PC-3 (cell line): ENCODE measurements around the gene POLR3G. TPM values are rescaled to one million over a fixed set of nuclear protein-coding genes. Genes with fewer than 3 reads are reported as not detected.

ENCODE experiments used
- ATAC-seq: fragments of 200-7000 bp; cut with Tn5 transposase; 2 replicates; pipeline ENCODE4 v1.9.1; 2020; ENCODE audit warnings: mild to moderate bottlenecking, moderate library complexity
- Bru-seq: library from RNA; stranded (reverse); fragments of 400-500 nt; gene quantifications from one replicate; lab custom pipeline; 2021; lab: Mats Ljungman, UMichigan
- BruChase-seq, 2 experiments: library from RNA; stranded (reverse); fragments of 400-500 nt; gene quantifications; one replicate each; lab custom pipeline; 2021; lab: Mats Ljungman, UMichigan
- BruUV-seq: library from RNA; stranded (reverse); fragments of 400-500 nt; replicated peaks from 2 replicates; lab custom pipeline; 2021; lab: Mats Ljungman, UMichigan
- CTCF ChIA-PET: fragments of 300-600 bp; sonication (Branson Sonifier 250); formaldehyde crosslinking; loops from one replicate; lab custom pipeline; 2022; ENCODE audit warnings: antibody characterized with exemption; lab: Charles Lee
- POLR2A ChIA-PET: fragments of 300-600 bp; sonication (Branson Sonifier 250); formaldehyde crosslinking; loops from one replicate; lab custom pipeline; 2022; ENCODE audit warnings: antibody characterized with exemption; ENCODE audit not compliant: unreplicated experiment; lab: Charles Lee
- DNase-seq: peaks from one replicate; pipeline ENCODE4 v3.0.0-alpha.2; 2015
- H2AFZ ChIP-seq: fragments of 300-600 bp; sonication (generic); 2 replicates; pipeline ENCODE4 v1.6.0; 2016; ENCODE audit warnings: antibody characterized with exemption, low read length
- H3F3A ChIP-seq: fragments of 300-600 bp; sonication (generic); one replicate; pipeline ENCODE4 v1.6.0; 2017; ENCODE audit warnings: antibody characterized with exemption, low read length, control low read depth, mild to moderate bottlenecking; ENCODE audit not compliant: unreplicated experiment
- H3K27ac ChIP-seq: fragments of 300-600 bp; sonication (generic); 2 replicates; pipeline ENCODE4 v1.5.1; 2016; ENCODE audit warnings: mild to moderate bottlenecking, low read length
- H3K27me3 ChIP-seq: fragments of 300-600 bp; sonication (generic); 2 replicates; pipeline ENCODE4 v1.6.1; 2016; ENCODE audit warnings: low read length, mixed read lengths
- H3K36me3 ChIP-seq: fragments of 300-600 bp; sonication (generic); 2 replicates; pipeline ENCODE4 v1.6.1; 2016; ENCODE audit warnings: low read depth, mixed run types, low read length, mixed read lengths
- H3K4me1 ChIP-seq: fragments of 300-600 bp; sonication (generic); 2 replicates; pipeline ENCODE4 v1.5.1; 2016; ENCODE audit warnings: low read length; ENCODE audit not compliant: insufficient read depth
- H3K4me2 ChIP-seq: fragments of 300-600 bp; sonication (generic); 2 replicates; pipeline ENCODE4 v1.6.0; 2016; ENCODE audit warnings: low read length
- H3K4me3 ChIP-seq: fragments of 300-600 bp; sonication (generic); 2 replicates; pipeline ENCODE4 v1.5.1; 2016; ENCODE audit warnings: mild to moderate bottlenecking, low read length, mixed read lengths
- H3K79me2 ChIP-seq: fragments of 300-600 bp; sonication (generic); 2 replicates; pipeline ENCODE4 v1.6.1; 2017; ENCODE audit warnings: low read length, mixed read lengths
- H3K9ac ChIP-seq: fragments of 300-600 bp; sonication (generic); 2 replicates; pipeline ENCODE4 v1.6.0; 2016; ENCODE audit warnings: mild to moderate bottlenecking, low read length
- H3K9me2 ChIP-seq: fragments of 300-600 bp; sonication (generic); replicated peaks from 2 replicates; pipeline ENCODE4 v1.6.1; 2016; ENCODE audit warnings: mixed run types, low read length, mixed read lengths
- H3K9me3 ChIP-seq: fragments of 300-600 bp; sonication (generic); 2 replicates; pipeline ENCODE4 v1.6.1; 2016; ENCODE audit warnings: low read length, mixed read lengths
- H4K20me1 ChIP-seq: fragments of 300-600 bp; sonication (generic); 2 replicates; pipeline ENCODE4 v1.6.1; 2016; ENCODE audit warnings: low read length, mixed read lengths
- CTCF ChIP-seq: fragments of 300-600 bp; sonication (generic); conservative IDR thresholded peaks from 2 replicates; pipeline ENCODE4 v1.5.1; 2017; ENCODE audit warnings: antibody characterized with exemption, low read depth, mild to moderate bottlenecking, low read length
- EZH2 ChIP-seq: fragments of 300-600 bp; sonication (generic); IDR thresholded peaks from one replicate; pipeline ENCODE4 v1.6.1; 2017; ENCODE audit warnings: antibody characterized with exemption, mild to moderate bottlenecking, low read length; ENCODE audit not compliant: unreplicated experiment
- EZH2phosphoT487 ChIP-seq: fragments of 300-600 bp; sonication (generic); IDR thresholded peaks from 2 replicates; pipeline ENCODE4 v1.6.1; 2018; ENCODE audit warnings: mild to moderate bottlenecking, antibody characterized with exemption, low read length, borderline replicate concordance
- intact Hi-C: fragments of 100-400 bp; cut with micrococcal nuclease; formaldehyde crosslinking; loops from 2 replicates; pipeline ENCODE4 v1.9.0; 2023
- long read RNA-seq: library from polyadenylated mRNA; unstranded; transcript quantifications from one replicate; pipeline ENCODE4 v2.0.0, GENCODE V29; 2021; ENCODE audit not compliant: unreplicated experiment
- total RNA-seq: library from RNA; depleted of rRNA; stranded (reverse); fragments of >200 nt; gene quantifications from 2 replicates; pipeline ENCODE4 v1.2.3, GENCODE V29; 2014; rRNA removed

POLR3G gene
- 34.6 and 42.2 TPM in 2 replicates for total RNA-seq
- percentile 79 among the genes with signal in this experiment for Bru-seq, nascent RNA
- percentile 82 among the genes with signal in this experiment for BruChase-seq, experiment 1, labeled RNA remaining after a 6-hour chase
- BruChase-seq, experiment 2, labeled RNA remaining after a 2-hour chase: percentile 71 among the genes with signal in this experiment
- long read RNA-seq, transcript POLR3G-201 (8 exons, 3,285 nt): major isoform, 14 of 35 reads
- long read RNA-seq, partial matches to known transcripts: 6 of 35 reads
- long read RNA-seq, other reads (novel, unspliced or antisense): 10 of 35 reads

GRCh38 chr5:90474235-90475107 lies at the start of gene POLR3G, which contains the start of gene MBLAC2:
TSS of gene POLR3G (plus strand) at chr5:90474864. CDS start at chr5:90485568, 10,704 bp downstream.
TSS of gene MBLAC2 (minus strand) at chr5:90474771. CDS start at chr5:90474292, 479 bp downstream.
- H3K36me3 ChIP-seq: no peaks in the 10 kb centered on the region
- no TSS peak for BruUV-seq
- peak within 1 kb of the TSS; percentile 89 for H2AFZ ChIP-seq
- ChIA-PET POLR2A (interaction anchor here (0.6 to 2.1 kb wide), 5 partner anchors 45 to 421 kb away, joined by 3 to 5 read pairs (median 5); partner anchors contain the start of gene LYSMD3), CTCF (interaction anchor here (1.6 kb wide), 1 partner anchor 55 kb away, joined by 7 read pairs; the partner anchor contains the start of gene LYSMD3)
- H3K4me3 ChIP-seq: peak within 1 kb of the TSS; percentile 94
- H3K4me1 ChIP-seq: peaks cover 29% of the 10 kb centered on the region
- peak within 1 kb of the TSS; percentile 68 for H3K27ac ChIP-seq
- H3F3A ChIP-seq: no peaks in the 10 kb centered on the region
- intact Hi-C loops: loop anchor here (1.0 to 2.0 kb wide), 6 partner anchors 36 to 309 kb away; partner anchors contain the start of genes ADGRV1 and LYSMD3
- no peaks in the 10 kb centered on the region for H4K20me1 ChIP-seq
- no peaks in the 10 kb centered on the region for H3K27me3 ChIP-seq
- H3K79me2 ChIP-seq: peaks cover 85% of the 10 kb centered on the region
- ATAC-seq: peak; percentile 76
- H3K9ac ChIP-seq: peak within 1 kb of the TSS; percentile 85
- peak within 1 kb of the TSS; percentile 90 for H3K4me2 ChIP-seq
- TF ChIP-seq EZH2phosphoT487: peak; percentile 81; the same call in 1 of the 2 replicates
- TF ChIP-seq EZH2: no peak
- TF ChIP-seq CTCF: peak; percentile 48
- peak; percentile 95 for DNase-seq
- no peaks in the 10 kb centered on the region for H3K9me3 ChIP-seq
- no peaks in the 10 kb centered on the region for H3K9me2 ChIP-seq

- H3K4me1 ChIP-seq: no peaks in the 10 kb centered on the region
- no peaks in the 10 kb centered on the region for H3K9me3 ChIP-seq
- no peak overlapping the region for H3K4me3 ChIP-seq
- intact Hi-C loops: loop anchor here (1.0 to 10.0 kb wide), 5 partner anchors 17 to 1709 kb away; no protein-coding TSS in a partner anchor
- no peaks in the 10 kb centered on the region for H3K9me2 ChIP-seq
- peak overlapping the region; percentile 43; the same call in 1 of the 2 replicates for H2AFZ ChIP-seq
- no TSS peak for BruUV-seq
- no peaks in the 10 kb centered on the region for H3F3A ChIP-seq
- H3K27ac ChIP-seq: no peak overlapping the region
- DNase-seq (peak; percentile 76), ATAC-seq (peak; percentile 97)
- H3K79me2 ChIP-seq: no peaks in the 10 kb centered on the region
- TF ChIP-seq CTCF: peak; percentile 96
- no peak for TF ChIP-seq EZH2
- TF ChIP-seq EZH2phosphoT487: no peak
- CTCF ChIA-PET: interaction anchor here (0.6 kb wide), 1 partner anchor 142 kb away, joined by 3 read pairs; no protein-coding TSS in a partner anchor
- POLR2A ChIA-PET: no interaction called here
- H4K20me1 ChIP-seq: no peaks in the 10 kb centered on the region
- H3K27me3 ChIP-seq: no peaks in the 10 kb centered on the region
- H3K36me3 ChIP-seq: no peaks in the 10 kb centered on the region
- H3K4me2 ChIP-seq: no peak overlapping the region
- H3K9ac ChIP-seq: no peak overlapping the region
Measured at GRCh38 chr5:90434116-90434714, 40.4 kb upstream of the POLR3G start.
